H9 (cell line): ENCODE results near the gene ZNF467. TPM values are rescaled to one million over a fixed set of nuclear protein-coding genes. Genes with fewer than 3 reads are reported as not detected.

Source experiments
- DNase-seq: peaks from one replicate; pipeline ENCODE4 v3.0.0-alpha.2; 2017
- H2AFZ ChIP-seq: one replicate; pipeline ENCODE4 v1.6.1; 2013; ENCODE audit warnings: mild to moderate bottlenecking, low read length, control low read depth, moderate library complexity
- H2AK5ac ChIP-seq: 2 replicates; pipeline ENCODE4 v1.6.1; 2013; ENCODE audit warnings: low read length, control low read depth, mixed read lengths; ENCODE audit not compliant: insufficient read length
- H2BK120ac ChIP-seq: one replicate; pipeline ENCODE4 v1.6.1; 2013; ENCODE audit warnings: low read depth, mild to moderate bottlenecking, low read length, control low read depth, inconsistent platforms; ENCODE audit not compliant: poor library complexity, severe bottlenecking
- H2BK12ac ChIP-seq: 2 replicates; pipeline ENCODE4 v1.6.1; 2013; ENCODE audit warnings: low read length, control low read depth, mixed read lengths, low read depth; ENCODE audit not compliant: insufficient read length
- H2BK15ac ChIP-seq: 2 replicates; pipeline ENCODE4 v1.6.1; 2013; ENCODE audit warnings: low read depth, low read length, control low read depth
- H2BK20ac ChIP-seq: one replicate; pipeline ENCODE4 v1.6.1; 2013; ENCODE audit warnings: low read depth, mild to moderate bottlenecking, low read length, control low read depth, inconsistent platforms; ENCODE audit not compliant: poor library complexity, severe bottlenecking
- H2BK5ac ChIP-seq: 2 replicates; pipeline ENCODE4 v1.6.1; 2013; ENCODE audit warnings: low read length, control low read depth, mixed read lengths; ENCODE audit not compliant: insufficient read length
- H3K14ac ChIP-seq: 2 replicates; pipeline ENCODE4 v1.6.1; 2013; ENCODE audit warnings: low read length, control low read depth; ENCODE audit not compliant: insufficient read depth
- H3K18ac ChIP-seq: 2 replicates; pipeline ENCODE4 v1.6.1; 2013; ENCODE audit warnings: low read depth, mild to moderate bottlenecking, mixed read lengths, low read length, control low read depth; ENCODE audit not compliant: insufficient read length
- H3K23ac ChIP-seq: 2 replicates; pipeline ENCODE4 v1.6.1; 2013; ENCODE audit warnings: low read length, control low read depth, mixed read lengths, low read depth; ENCODE audit not compliant: insufficient read length
- H3K23me2 ChIP-seq: 2 replicates; pipeline ENCODE4 v1.6.1; 2013; ENCODE audit warnings: low read depth, mild to moderate bottlenecking, mixed read lengths, low read length, control low read depth; ENCODE audit not compliant: insufficient read length, poor library complexity, severe bottlenecking
- H3K27ac ChIP-seq: 2 replicates; pipeline ENCODE4 v1.5.1; 2013; ENCODE audit warnings: low read length, control low read depth, mixed read lengths, low read depth; ENCODE audit not compliant: insufficient read length
- H3K27me3 ChIP-seq: 2 replicates; pipeline ENCODE4 v1.6.1; 2013; ENCODE audit warnings: low read length, control low read depth, inconsistent platforms; ENCODE audit not compliant: insufficient read depth
- H3K4ac ChIP-seq: 2 replicates; pipeline ENCODE4 v1.6.1; 2013; ENCODE audit warnings: low read depth, mild to moderate bottlenecking, control low read depth, inconsistent platforms, low read length, moderate library complexity
- H3K4me1 ChIP-seq: 2 replicates; pipeline ENCODE4 v1.6.1; 2013; ENCODE audit warnings: low read length, control low read depth, inconsistent platforms; ENCODE audit not compliant: insufficient read depth
- H3K4me2 ChIP-seq: 2 replicates; pipeline ENCODE4 v1.6.1; 2013; ENCODE audit warnings: low read length, control low read depth, mixed read lengths; ENCODE audit not compliant: insufficient read length, insufficient read depth
- H3K56ac ChIP-seq: 2 replicates; pipeline ENCODE4 v1.6.1; 2013; ENCODE audit warnings: low read depth, mild to moderate bottlenecking, mixed read lengths, low read length, control low read depth; ENCODE audit not compliant: insufficient read length
- H3K79me1 ChIP-seq: 2 replicates; pipeline ENCODE4 v1.6.1; 2013; ENCODE audit warnings: low read depth, mild to moderate bottlenecking, moderate library complexity, low read length, control low read depth, inconsistent platforms; ENCODE audit not compliant: insufficient read depth, poor library complexity, severe bottlenecking
- H3K79me2 ChIP-seq: 2 replicates; pipeline ENCODE4 v1.6.1; 2013; ENCODE audit warnings: low read length, control low read depth, inconsistent platforms; ENCODE audit not compliant: insufficient read depth
- H3K9ac ChIP-seq: 2 replicates; pipeline ENCODE4 v1.6.1; 2013; ENCODE audit warnings: low read length, control low read depth, mixed read lengths; ENCODE audit not compliant: insufficient read length; ENCODE audit errors: extremely low read depth
- H3K9me3 ChIP-seq: one replicate; pipeline ENCODE4 v1.6.1; 2013; ENCODE audit warnings: low read depth, low read length, inconsistent platforms; ENCODE audit not compliant: control insufficient read depth
- H3T11ph ChIP-seq: one replicate; pipeline ENCODE4 v1.6.1; 2013; ENCODE audit warnings: mild to moderate bottlenecking, low read length, control low read depth, inconsistent platforms
- H4K20me1 ChIP-seq: one replicate; pipeline ENCODE4 v1.6.1; 2013; ENCODE audit not compliant: control insufficient read depth, insufficient read length, insufficient read depth
- H4K5ac ChIP-seq: 2 replicates; pipeline ENCODE4 v1.6.1; 2013; ENCODE audit warnings: low read depth, mild to moderate bottlenecking, mixed read lengths, low read length, control low read depth; ENCODE audit not compliant: insufficient read length
- H4K8ac ChIP-seq: replicated peaks from 2 replicates; pipeline ENCODE4 v1.6.1; 2013; ENCODE audit warnings: low read length, control low read depth, mixed read lengths, low read depth; ENCODE audit not compliant: insufficient read length
- H4K91ac ChIP-seq: 2 replicates; pipeline ENCODE4 v1.6.1; 2013; ENCODE audit warnings: low read depth, mild to moderate bottlenecking, moderate library complexity, mixed read lengths, low read length, control low read depth; ENCODE audit not compliant: insufficient read length
- H3K27ac Mint-ChIP-seq, 3 experiments: 2 replicates in 2 of 3; 3 replicates in 1 of 3; pipeline ENCODE4 v1.8.0; 2020 to 2021; ENCODE audit warnings: mixed read lengths in 3 of 3, mild to moderate bottlenecking in 1 of 3, moderate library complexity in 1 of 3
- H3K27me3 Mint-ChIP-seq: 2 replicates; pipeline ENCODE4 v1.8.0; 2021; ENCODE audit warnings: low read depth, mild to moderate bottlenecking, moderate library complexity, mixed read lengths
- H3K36me3 Mint-ChIP-seq, 3 experiments: 2 replicates in 2 of 3; 3 replicates in 1 of 3; pipeline ENCODE4 v1.8.0; 2020 to 2021; ENCODE audit warnings: low read depth in 3 of 3, mixed read lengths in 3 of 3; ENCODE audit not compliant: insufficient read depth in 1 of 3
- H3K4me1 Mint-ChIP-seq, 2 experiments: 2 replicates each; pipeline ENCODE4 v1.8.0; 2020; ENCODE audit warnings: mixed read lengths in 2 of 2
- H3K4me3 Mint-ChIP-seq, 2 experiments: 2 replicates in 1 of 2; 3 replicates in 1 of 2; pipeline ENCODE4 v1.8.0; 2020 to 2021; ENCODE audit warnings: mild to moderate bottlenecking in 2 of 2, mixed read lengths in 2 of 2, moderate library complexity in 1 of 2
- H3K9me3 Mint-ChIP-seq, 2 experiments: 2 replicates in 1 of 2; 3 replicates in 1 of 2; pipeline ENCODE4 v1.8.0; 2020; ENCODE audit warnings: mild to moderate bottlenecking in 2 of 2, mixed read lengths in 2 of 2, moderate library complexity in 1 of 2
- WGBS: extraction: QIAGEN DNeasy Blood & Tissue Kit; methylation state at CpG from one replicate; pipeline ENCODE4 v1.1.7; 2013; ENCODE audit warnings: missing lambda C conversion rate, low lambda C conversion rate, mixed read lengths; ENCODE audit not compliant: insufficient read length; ENCODE audit errors: extremely low coverage; 5-methylcytosine and 5-hydroxymethylcytosine counted together
- total RNA-seq: library from RNA; stranded (reverse); gene quantifications from 2 replicates; pipeline ENCODE4 v1.2.1, GENCODE V29; 2021
- TF ChIP-seq, protein P1 (sequence below): fragments of 200-600 bp; sonication (generic); conservative IDR thresholded peaks from 3 replicates; pipeline ENCODE4 v1.8.0; 2021; ENCODE audit warnings: antibody characterized with exemption, mild to moderate bottlenecking

Gene ZNF467
- total RNA-seq, 1 experiment from 2014 or later: 0.31 TPM

DNA sequence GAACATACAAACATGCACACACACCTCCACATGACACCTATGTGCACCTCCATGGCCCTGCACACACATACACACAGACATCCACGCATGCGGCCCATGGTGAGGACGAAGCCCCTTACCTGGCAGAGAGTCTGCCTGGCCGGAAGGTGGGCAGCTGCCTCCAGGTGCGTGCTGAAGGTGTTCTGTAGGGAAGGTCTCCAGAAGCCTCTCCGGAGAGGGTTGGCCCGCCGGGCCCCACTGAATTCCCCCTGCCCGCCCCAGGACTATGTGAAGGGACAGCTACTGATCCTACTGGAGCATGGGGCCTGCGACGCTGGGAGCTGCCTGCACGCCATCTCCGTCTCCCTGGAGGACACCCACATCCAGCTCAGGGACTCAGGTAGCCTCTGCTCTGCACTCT, 8.5 kb upstream of the ZNF467 start:
- H2BK20ac ChIP-seq: no peak overlapping the region
- TF ChIP-seq, protein P1, sequence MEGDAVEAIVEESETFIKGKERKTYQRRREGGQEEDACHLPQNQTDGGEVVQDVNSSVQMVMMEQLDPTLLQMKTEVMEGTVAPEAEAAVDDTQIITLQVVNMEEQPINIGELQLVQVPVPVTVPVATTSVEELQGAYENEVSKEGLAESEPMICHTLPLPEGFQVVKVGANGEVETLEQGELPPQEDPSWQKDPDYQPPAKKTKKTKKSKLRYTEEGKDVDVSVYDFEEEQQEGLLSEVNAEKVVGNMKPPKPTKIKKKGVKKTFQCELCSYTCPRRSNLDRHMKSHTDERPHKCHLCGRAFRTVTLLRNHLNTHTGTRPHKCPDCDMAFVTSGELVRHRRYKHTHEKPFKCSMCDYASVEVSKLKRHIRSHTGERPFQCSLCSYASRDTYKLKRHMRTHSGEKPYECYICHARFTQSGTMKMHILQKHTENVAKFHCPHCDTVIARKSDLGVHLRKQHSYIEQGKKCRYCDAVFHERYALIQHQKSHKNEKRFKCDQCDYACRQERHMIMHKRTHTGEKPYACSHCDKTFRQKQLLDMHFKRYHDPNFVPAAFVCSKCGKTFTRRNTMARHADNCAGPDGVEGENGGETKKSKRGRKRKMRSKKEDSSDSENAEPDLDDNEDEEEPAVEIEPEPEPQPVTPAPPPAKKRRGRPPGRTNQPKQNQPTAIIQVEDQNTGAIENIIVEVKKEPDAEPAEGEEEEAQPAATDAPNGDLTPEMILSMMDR: no peak

More for the DNA sequence above, 8.5 kb upstream of the ZNF467 start:
- Histone ChIP-seq H3K9ac (no peak overlapping the region), H3K27me3 (no peaks in the 10 kb centered on the region), H2AK5ac (no peak overlapping the region), H2BK15ac (no peak overlapping the region), H2BK12ac (no peak overlapping the region), H3K79me1 (no peaks in the 10 kb centered on the region), H3K4me2 (no peak overlapping the region), H2BK5ac (no peak overlapping the region), H3T11ph (no peak overlapping the region), H3K4me1 (no peaks in the 10 kb centered on the region), H4K8ac (no peak overlapping the region), H2AFZ (no peak overlapping the region), H4K5ac (no peak overlapping the region), H3K4ac (no peak overlapping the region), H4K20me1 (no peaks in the 10 kb centered on the region), H3K14ac (no peak overlapping the region), H3K23ac (no peak overlapping the region), H3K27ac (no peak overlapping the region), H4K91ac (no peak overlapping the region), H3K18ac (no peak overlapping the region), H3K56ac (no peak overlapping the region), H3K23me2 (no peaks in the 10 kb centered on the region), H3K79me2 (no peaks in the 10 kb centered on the region), H3K9me3 (no peaks in the 10 kb centered on the region), H2BK120ac (no peak overlapping the region)
- Mint-ChIP-seq H3K4me1 (peaks cover 2 to 20% of the 10 kb centered on the region in 2 experiments; a peak in 3 of 4 replicates), H3K27me3 (peaks cover 55% of the 10 kb centered on the region), H3K4me3 (0 out of 5 replicates have a peak overlapping the region, but pooled peaks of 1 of the 2 experiments have one; percentile 4), H3K27ac (no peak overlapping the region), H3K36me3 (no peaks in the 10 kb centered on the region), H3K9me3 (no peaks in the 10 kb centered on the region; a peak in 1 of 5 replicates)
- DNase-seq: no peak
- no CpG with 5 or more reads among the region's 13 CpGs for WGBS
